GM12872 (cell line): ENCODE measurements around the gene AP4E1.

Experiments used
- CTCF ChIP-seq: IDR thresholded peaks from 3 replicates; pipeline ENCODE4 v1.5.1; 2011; ENCODE audit warnings: low read depth, mild to moderate bottlenecking, low read length, moderate library complexity; ENCODE audit not compliant: insufficient read depth

The AP4E1 gene

GRCh38 chr15:50908209-50909009 is at the start of gene AP4E1:
Gene AP4E1 (plus strand): TSS chr15:50908683. CDS start chr15:50908779, 96 bp downstream.
- peak; percentile 88 for TF ChIP-seq CTCF

GRCh38 chr15:50860824-50861223 is 47.7 kb upstream of the AP4E1 start:
- no peak for TF ChIP-seq CTCF

GRCh38 chr15:50862553-50862952 is 45.9 kb upstream of the AP4E1 start:
- TF ChIP-seq CTCF = no peak

GRCh38 chr15:50864873-50865272 is 43.6 kb upstream of the AP4E1 start:
- TF ChIP-seq CTCF = no peak

GRCh38 chr15:50865515-50866353 is 42.7 kb upstream of the AP4E1 start:
- no peak for TF ChIP-seq CTCF

GRCh38 chr15:50871832-50872231 is 36.7 kb upstream of the AP4E1 start:
- TF ChIP-seq CTCF = no peak

GRCh38 chr15:50872832-50873426 is 35.6 kb upstream of the AP4E1 start:
- no peak for TF ChIP-seq CTCF
